H1 (cell line): ENCODE data around the gene TNFAIP8.
"Not testable (repeated sequence)": the region's sequence is repeated elsewhere in the genome, so short reads cannot be mapped to it uniquely, and the experiment has no call there.

ENCODE experiments used
- EP300 ChIP-seq, 2 experiments: IDR thresholded peaks; 1 replicate in 1 of 2; 2 replicates in 1 of 2; pipeline ENCODE4 v1.6.1; 2011 to 2012; ENCODE audit warnings: low read depth in 2 of 2, low read length in 2 of 2, mild to moderate bottlenecking in 2 of 2, borderline replicate concordance in 1 of 2, inconsistent platforms in 1 of 2, moderate library complexity in 1 of 2
- MAX ChIP-seq: IDR thresholded peaks from 2 replicates; pipeline ENCODE4 v1.6.1; 2012; ENCODE audit warnings: inconsistent platforms
- POLR2AphosphoS5 ChIP-seq: IDR thresholded peaks from 2 replicates; pipeline ENCODE4 v1.6.1; 2011; ENCODE audit warnings: low read depth, low read length
- RAD21 ChIP-seq, 2 experiments: IDR thresholded peaks in 1 of 2; conservative IDR thresholded peaks in 1 of 2; 2 replicates each; pipeline ENCODE4 v1.6.1; 2011; ENCODE audit warnings: low read depth in 2 of 2, low read length in 2 of 2, improper control_type of control experiment in 1 of 2, inconsistent platforms in 1 of 2, mild to moderate bottlenecking in 1 of 2, moderate library complexity in 1 of 2
- RXRA ChIP-seq: IDR thresholded peaks from 2 replicates; pipeline ENCODE4 v1.6.1; 2011; ENCODE audit warnings: low read depth, mild to moderate bottlenecking, low read length, moderate library complexity; ENCODE audit not compliant: insufficient read depth
- SAP30 ChIP-seq: fragments of 300-600 bp; sonication (generic); IDR thresholded peaks from 2 replicates; pipeline ENCODE4 v1.7.1; 2012; ENCODE audit warnings: low read length, moderate library complexity, mild to moderate bottlenecking, inconsistent platforms; ENCODE audit not compliant: insufficient read depth, insufficient replicate concordance

DNA sequence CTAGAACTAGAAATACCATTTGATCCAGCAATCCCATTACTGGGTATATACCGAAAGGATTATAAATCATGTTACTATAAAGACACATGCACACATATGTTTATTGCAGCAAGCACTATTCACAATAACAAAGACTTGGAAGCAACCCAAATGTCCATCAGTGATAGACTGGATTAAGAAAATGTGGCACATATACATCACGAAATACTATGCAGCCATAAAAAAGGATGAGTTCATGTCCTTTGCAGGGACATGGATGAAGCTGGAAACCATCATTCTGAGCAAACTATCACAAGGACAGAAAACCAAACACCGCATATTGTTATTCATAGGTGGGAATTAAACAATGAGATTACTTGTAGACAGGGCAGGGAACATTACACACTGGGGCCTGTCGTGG lies 88.8 kb downstream of the TNFAIP8 start:
- not testable (repeated sequence) for TF ChIP-seq RXRA; EP300 (IDR thresholded peaks at IDR 0.05; ENCODE audit: borderline replicate concordance in 1 of 2, low read depth in 2 of 2, low read length in 2 of 2); MAX; POLR2AphosphoS5; RAD21 (IDR thresholded peaks at IDR 0.05 in 1 of 2, conservative IDR thresholded peaks at IDR 0.05 in 1 of 2; ENCODE audit: low read depth in 2 of 2, low read length in 2 of 2); SAP30
